Astrocyte (in vitro differentiated cells and primary cell): ENCODE results near the gene CSRNP3.

ENCODE experiments used
- CTCF ChIP-seq: IDR thresholded peaks from 2 replicates; pipeline ENCODE4 v1.5.1; 2011; ENCODE audit warnings: low read depth, mild to moderate bottlenecking, inconsistent platforms, low read length, moderate library complexity; ENCODE audit not compliant: insufficient read depth
- EZH2 ChIP-seq: IDR thresholded peaks from 2 replicates; pipeline ENCODE4 v1.6.1; 2012; ENCODE audit warnings: mild to moderate bottlenecking, low read length, inconsistent platforms; ENCODE audit not compliant: insufficient read depth

GRCh38 chr2:165535471-165535870, 66.0 kb downstream of the CSRNP3 start:
- TF ChIP-seq CTCF (no peak), EZH2 (no peak)
